Neural cell (in vitro differentiated cells): ENCODE measurements around the gene GSPT2.

Source experiments
- EP300 ChIP-seq: fragments of 450-650 bp; conservative IDR thresholded peaks from 2 replicates; pipeline ENCODE4 v1.6.1; 2014; ENCODE audit warnings: antibody characterized with exemption, mild to moderate bottlenecking, moderate library complexity; ENCODE audit not compliant: poor library complexity, severe bottlenecking
- EZH2 ChIP-seq: fragments of 200-600, 300-800 bp; shearing (Covaris generic), sonication (generic); IDR thresholded peaks from 2 replicates; pipeline ENCODE4 v1.6.1; 2014; ENCODE audit warnings: antibody characterized with exemption, low read length, borderline replicate concordance, mild to moderate bottlenecking; ENCODE audit not compliant: insufficient read depth, poor library complexity, severe bottlenecking
- POLR2AphosphoS5 ChIP-seq: IDR thresholded peaks from 2 replicates; pipeline ENCODE4 v1.6.1; 2012
- RAD21 ChIP-seq: fragments of 450-650 bp; conservative IDR thresholded peaks from 2 replicates; pipeline ENCODE4 v1.6.1; 2014; ENCODE audit warnings: antibody characterized with exemption, mild to moderate bottlenecking, moderate library complexity
- TF ChIP-seq, protein P1 (sequence below): fragments of 450-650 bp; IDR thresholded peaks from 2 replicates; pipeline ENCODE4 v1.5.1; 2014; ENCODE audit warnings: antibody characterized with exemption, mild to moderate bottlenecking, moderate library complexity; ENCODE audit not compliant: poor library complexity, severe bottlenecking
- TF ChIP-seq, protein P2 (sequence below): IDR thresholded peaks from 2 replicates; pipeline ENCODE4 v1.6.1; 2012; ENCODE audit warnings: borderline replicate concordance

DNA sequence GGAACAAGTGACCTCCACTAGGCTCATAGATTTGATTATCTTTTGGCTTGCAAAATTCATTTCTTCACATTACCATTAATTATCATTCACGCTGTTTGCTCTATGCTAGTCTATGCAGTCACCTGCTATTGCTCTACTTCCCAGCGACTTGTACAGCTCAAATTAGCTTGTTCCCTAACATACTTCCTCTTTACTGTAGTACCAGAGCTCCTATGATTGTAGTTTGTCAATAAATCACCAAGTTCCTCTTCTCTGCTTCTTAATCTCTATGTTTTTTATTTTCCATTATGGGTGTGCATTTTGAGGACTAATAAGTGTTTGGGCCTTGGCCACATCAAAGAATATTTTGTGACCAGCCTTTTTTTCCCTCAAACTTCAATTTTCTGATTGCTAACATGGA, 6.2 kb upstream of the GSPT2 start:
- TF ChIP-seq, protein P1, sequence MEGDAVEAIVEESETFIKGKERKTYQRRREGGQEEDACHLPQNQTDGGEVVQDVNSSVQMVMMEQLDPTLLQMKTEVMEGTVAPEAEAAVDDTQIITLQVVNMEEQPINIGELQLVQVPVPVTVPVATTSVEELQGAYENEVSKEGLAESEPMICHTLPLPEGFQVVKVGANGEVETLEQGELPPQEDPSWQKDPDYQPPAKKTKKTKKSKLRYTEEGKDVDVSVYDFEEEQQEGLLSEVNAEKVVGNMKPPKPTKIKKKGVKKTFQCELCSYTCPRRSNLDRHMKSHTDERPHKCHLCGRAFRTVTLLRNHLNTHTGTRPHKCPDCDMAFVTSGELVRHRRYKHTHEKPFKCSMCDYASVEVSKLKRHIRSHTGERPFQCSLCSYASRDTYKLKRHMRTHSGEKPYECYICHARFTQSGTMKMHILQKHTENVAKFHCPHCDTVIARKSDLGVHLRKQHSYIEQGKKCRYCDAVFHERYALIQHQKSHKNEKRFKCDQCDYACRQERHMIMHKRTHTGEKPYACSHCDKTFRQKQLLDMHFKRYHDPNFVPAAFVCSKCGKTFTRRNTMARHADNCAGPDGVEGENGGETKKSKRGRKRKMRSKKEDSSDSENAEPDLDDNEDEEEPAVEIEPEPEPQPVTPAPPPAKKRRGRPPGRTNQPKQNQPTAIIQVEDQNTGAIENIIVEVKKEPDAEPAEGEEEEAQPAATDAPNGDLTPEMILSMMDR, result no peak
- TF ChIP-seq RAD21 (no peak), EP300 (no peak), POLR2AphosphoS5 (no peak), EZH2 (no peak)
- TF ChIP-seq, protein P2, sequence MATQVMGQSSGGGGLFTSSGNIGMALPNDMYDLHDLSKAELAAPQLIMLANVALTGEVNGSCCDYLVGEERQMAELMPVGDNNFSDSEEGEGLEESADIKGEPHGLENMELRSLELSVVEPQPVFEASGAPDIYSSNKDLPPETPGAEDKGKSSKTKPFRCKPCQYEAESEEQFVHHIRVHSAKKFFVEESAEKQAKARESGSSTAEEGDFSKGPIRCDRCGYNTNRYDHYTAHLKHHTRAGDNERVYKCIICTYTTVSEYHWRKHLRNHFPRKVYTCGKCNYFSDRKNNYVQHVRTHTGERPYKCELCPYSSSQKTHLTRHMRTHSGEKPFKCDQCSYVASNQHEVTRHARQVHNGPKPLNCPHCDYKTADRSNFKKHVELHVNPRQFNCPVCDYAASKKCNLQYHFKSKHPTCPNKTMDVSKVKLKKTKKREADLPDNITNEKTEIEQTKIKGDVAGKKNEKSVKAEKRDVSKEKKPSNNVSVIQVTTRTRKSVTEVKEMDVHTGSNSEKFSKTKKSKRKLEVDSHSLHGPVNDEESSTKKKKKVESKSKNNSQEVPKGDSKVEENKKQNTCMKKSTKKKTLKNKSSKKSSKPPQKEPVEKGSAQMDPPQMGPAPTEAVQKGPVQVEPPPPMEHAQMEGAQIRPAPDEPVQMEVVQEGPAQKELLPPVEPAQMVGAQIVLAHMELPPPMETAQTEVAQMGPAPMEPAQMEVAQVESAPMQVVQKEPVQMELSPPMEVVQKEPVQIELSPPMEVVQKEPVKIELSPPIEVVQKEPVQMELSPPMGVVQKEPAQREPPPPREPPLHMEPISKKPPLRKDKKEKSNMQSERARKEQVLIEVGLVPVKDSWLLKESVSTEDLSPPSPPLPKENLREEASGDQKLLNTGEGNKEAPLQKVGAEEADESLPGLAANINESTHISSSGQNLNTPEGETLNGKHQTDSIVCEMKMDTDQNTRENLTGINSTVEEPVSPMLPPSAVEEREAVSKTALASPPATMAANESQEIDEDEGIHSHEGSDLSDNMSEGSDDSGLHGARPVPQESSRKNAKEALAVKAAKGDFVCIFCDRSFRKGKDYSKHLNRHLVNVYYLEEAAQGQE, result no peak
